ENCODE data around the gene GFRA4. TPM values are rescaled to one million over a fixed set of nuclear protein-coding genes. Genes with fewer than 3 reads are reported as not detected.

The GFRA4 gene
- total RNA-seq, 1 experiment from 2014 or later = not detected

GRCh38 chr20:3673221-3674070 lies 10.2 kb upstream of the GFRA4 start:
- 0 out of 2 replicates have a peak, but pooled peaks cover 2% of the 10 kb centered on the region for H3K36me3 ChIP-seq (ENCODE audit: control insufficient read depth, insufficient read depth, low read length)
- CTCF ChIA-PET = interaction anchor here (0.6 kb wide), 1 partner anchor 21 kb away, joined by 3 read pairs; no protein-coding TSS in a partner anchor

More at GRCh38 chr20:3673221-3674070, 10.2 kb upstream of the GFRA4 start:
- TF ChIP-seq CTCF (IDR thresholded peaks at IDR 0.05) (no peak), REST (IDR thresholded peaks at IDR 0.05; ENCODE audit: insufficient read depth in 1 of 2, low read depth in 2 of 2, low read length in 1 of 2) (no peak), TCF7L2 (IDR thresholded peaks at IDR 0.05; ENCODE audit: low read depth, low read length) (no peak), SIN3A (IDR thresholded peaks at IDR 0.05; ENCODE audit: borderline replicate concordance, insufficient read depth, low read depth, low read length) (no peak), POLR2AphosphoS5 (IDR thresholded peaks at IDR 0.05; ENCODE audit: low read depth, low read length) (no peak)
- in situ Hi-C loops (cut with HindIII; ENCODE audit: low pct_unique_long_range_greater_than_20kb, low sequenced_read_pairs) = no loop called here
- no peak for DNase-seq (ENCODE audit: low read depth, low spot score)
- BruUV-seq (replicated peaks) = no TSS peak
- Histone ChIP-seq H3K4me1 (ENCODE audit: control insufficient read depth, insufficient read depth, low read length) (no peaks in the 10 kb centered on the region; the same call in 1 of the 2 replicates), H3K9me3 (ENCODE audit: control insufficient read depth, insufficient read depth, low read depth, low read length) (no peaks in the 10 kb centered on the region), H3K27ac (ENCODE audit: low read length) (no peak overlapping the region), H3K4me3 (ENCODE audit: low read depth in 2 of 2, low read length in 2 of 2) (no peak overlapping the region), H3K27me3 (ENCODE audit: control insufficient read depth, insufficient read depth, low read length) (peaks cover 6% of the 10 kb centered on the region; the same call in 1 of the 2 replicates)
- intact Hi-C loops (cut with micrococcal nuclease; ENCODE audit: unreplicated experiment) = loop anchor here (10.0 kb wide), 1 partner anchor 71 kb away; no protein-coding TSS in a partner anchor
- no peak for ATAC-seq
- POLR2A ChIA-PET = no interaction called here
